ENCODE data around the gene ELMO2.

The ELMO2 gene

DNA sequence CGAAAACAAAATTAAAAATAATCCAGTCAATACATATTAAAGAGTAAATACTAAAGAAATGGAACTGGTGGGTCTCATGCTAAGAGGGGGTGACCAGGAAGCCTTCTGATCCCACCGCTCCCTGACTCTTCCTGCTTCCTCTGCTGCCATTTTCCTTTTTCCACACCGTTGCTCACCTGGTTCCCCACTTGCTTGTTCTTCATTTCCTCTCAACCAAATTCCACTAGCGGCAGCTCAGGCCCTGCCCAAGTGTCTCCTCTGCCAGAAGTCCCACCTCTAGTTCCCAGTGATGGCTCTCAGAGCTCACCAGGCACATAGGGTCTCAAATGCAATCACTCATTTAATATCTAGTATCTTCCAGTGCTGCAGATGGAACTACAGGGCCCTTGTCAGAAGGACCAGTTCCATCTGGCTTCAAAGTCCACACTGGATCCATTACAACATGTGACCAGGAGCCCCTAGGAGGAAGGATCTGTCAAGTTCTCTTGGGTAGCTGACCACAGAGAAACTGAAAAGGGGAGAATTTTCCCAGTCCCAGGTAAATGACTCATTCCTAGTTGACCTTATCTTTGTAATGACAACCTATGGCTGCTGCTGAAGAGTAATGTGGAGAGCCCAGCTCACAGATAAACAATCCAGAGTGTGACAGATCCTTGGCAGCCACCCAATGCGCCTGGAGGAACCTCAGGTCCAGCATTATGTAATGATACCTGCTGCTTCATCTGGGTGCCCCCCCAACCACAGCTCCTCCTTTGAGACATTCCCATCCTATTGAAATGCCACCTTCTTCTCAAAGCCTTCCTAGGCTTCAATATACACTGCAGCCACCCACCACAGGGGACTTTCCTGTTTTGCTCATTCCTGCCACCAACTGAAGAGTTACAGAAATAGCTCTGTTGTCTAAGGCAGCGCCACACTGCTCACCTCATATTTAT, 38.2 kb downstream of the ELMO2 start:
- no peaks in the 10 kb centered on the region for H3K27me3 Mint-ChIP-seq
- peaks cover 71% of the 10 kb centered on the region for H3K36me3 Mint-ChIP-seq
- no peak overlapping the region for H3K4me3 Mint-ChIP-seq
- H3K27ac Mint-ChIP-seq = peak overlapping the region; percentile 75
- H3K9me3 Mint-ChIP-seq = no peaks in the 10 kb centered on the region
- DNase-seq = no peak
- CTCF ChIA-PET = no interaction called here
- peaks cover 36% of the 10 kb centered on the region for H3K4me1 Mint-ChIP-seq

DNA sequence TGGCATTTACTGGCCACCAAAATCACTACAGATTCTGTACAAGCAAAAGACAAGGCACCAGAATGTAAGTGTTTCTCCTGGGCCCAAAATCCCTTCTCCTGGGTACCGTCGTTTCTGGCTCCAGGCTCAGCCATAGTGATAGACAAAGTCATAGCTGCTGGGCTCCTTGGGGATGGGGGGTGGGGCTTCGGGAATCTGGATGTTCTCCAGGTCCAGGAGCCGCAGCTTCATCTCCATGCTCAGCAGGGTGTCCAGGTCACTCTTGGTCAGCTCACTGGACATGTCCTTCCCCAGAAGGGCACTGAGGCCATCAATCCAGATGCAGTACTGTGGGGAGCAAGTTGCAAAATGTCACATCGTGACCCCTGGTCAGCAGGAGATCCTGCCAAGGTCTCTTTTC, 39.2 kb downstream of the ELMO2 start:
- Mint-ChIP-seq H3K4me3 (no peak overlapping the region), H3K36me3 (peaks cover 65% of the 10 kb centered on the region), H3K27ac (peak overlapping the region; percentile 96), H3K4me1 (peaks cover 46% of the 10 kb centered on the region), H3K27me3 (no peaks in the 10 kb centered on the region), H3K9me3 (no peaks in the 10 kb centered on the region)
- CTCF ChIA-PET = no interaction called here
- no peak for DNase-seq

DNA sequence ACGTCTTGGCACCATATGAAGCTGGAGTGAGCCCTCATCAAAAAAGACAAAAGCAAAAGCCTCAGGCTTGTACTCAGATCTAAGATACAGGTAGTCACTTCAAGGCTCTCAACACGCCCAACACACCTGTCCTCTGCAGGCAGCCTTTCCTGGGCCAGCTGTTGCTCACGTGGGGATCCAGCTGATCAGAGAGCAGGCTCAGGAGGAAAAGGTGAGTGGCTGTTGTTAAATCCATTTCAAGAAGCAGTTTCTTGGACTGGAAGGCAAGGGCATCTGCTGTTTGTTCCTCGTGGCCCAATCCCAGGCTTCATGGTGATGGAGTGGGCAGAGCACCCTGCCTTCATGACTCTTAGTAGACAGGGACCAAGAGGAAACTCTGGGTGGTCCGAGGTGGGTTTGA, 39.6 kb downstream of the ELMO2 start:
- Mint-ChIP-seq H3K27ac (peak overlapping the region; percentile 96), H3K4me1 (peaks cover 51% of the 10 kb centered on the region), H3K9me3 (no peaks in the 10 kb centered on the region), H3K27me3 (no peaks in the 10 kb centered on the region), H3K36me3 (peaks cover 65% of the 10 kb centered on the region), H3K4me3 (no peak overlapping the region)
- DNase-seq = no peak
- CTCF ChIA-PET = interaction anchor here (1.3 to 1.6 kb wide), 2 partner anchors 17 to 60 kb away, joined by 3 to 5 read pairs; no protein-coding TSS in a partner anchor

DNA sequence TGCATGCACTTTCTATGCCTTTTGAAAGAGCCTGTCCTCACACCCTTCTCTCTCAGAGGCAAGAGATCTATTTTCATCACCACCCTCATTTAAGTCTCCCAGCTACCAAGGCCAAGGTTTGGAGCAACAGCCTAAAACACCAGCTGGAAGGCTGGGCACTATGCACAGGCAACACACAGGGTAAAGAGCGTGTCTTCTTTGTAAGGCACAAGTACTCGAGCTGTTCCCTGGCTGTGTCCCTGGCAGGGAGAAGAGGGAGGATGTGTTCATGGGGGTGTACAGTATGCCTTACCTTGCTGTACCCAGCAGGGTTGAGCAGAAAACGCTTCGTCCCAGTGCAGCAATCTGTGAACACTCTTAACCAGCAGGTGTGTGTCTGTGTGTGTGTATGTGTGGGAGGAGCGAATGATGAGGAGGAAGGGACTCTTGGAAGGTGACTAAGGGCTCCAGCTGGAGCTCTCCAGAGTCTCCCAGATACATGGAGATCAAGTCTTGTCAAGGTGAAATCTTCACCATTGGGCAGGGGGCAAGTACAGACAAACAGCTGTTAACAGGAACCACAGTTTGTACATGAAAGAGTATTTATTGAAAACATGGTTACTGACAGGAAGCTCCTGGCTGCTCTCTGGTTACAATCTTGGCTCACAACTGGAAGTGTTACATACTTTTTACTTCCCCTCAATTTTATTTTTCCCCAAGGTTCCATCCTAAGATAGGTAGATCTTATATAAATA, 40.8 kb downstream of the ELMO2 start:
- Mint-ChIP-seq H3K4me1 (peaks cover 61% of the 10 kb centered on the region), H3K4me3 (peak overlapping the region; percentile 96), H3K9me3 (no peaks in the 10 kb centered on the region), H3K27ac (peak overlapping the region; percentile 96), H3K36me3 (peaks cover 65% of the 10 kb centered on the region), H3K27me3 (no peaks in the 10 kb centered on the region)
- peak; percentile 35 for DNase-seq
- CTCF ChIA-PET = interaction anchor here (1.1 to 2.2 kb wide), 4 partner anchors 16 to 59 kb away, joined by 3 to 6 read pairs (median 4); partner anchors contain the start of gene ELMO2

DNA sequence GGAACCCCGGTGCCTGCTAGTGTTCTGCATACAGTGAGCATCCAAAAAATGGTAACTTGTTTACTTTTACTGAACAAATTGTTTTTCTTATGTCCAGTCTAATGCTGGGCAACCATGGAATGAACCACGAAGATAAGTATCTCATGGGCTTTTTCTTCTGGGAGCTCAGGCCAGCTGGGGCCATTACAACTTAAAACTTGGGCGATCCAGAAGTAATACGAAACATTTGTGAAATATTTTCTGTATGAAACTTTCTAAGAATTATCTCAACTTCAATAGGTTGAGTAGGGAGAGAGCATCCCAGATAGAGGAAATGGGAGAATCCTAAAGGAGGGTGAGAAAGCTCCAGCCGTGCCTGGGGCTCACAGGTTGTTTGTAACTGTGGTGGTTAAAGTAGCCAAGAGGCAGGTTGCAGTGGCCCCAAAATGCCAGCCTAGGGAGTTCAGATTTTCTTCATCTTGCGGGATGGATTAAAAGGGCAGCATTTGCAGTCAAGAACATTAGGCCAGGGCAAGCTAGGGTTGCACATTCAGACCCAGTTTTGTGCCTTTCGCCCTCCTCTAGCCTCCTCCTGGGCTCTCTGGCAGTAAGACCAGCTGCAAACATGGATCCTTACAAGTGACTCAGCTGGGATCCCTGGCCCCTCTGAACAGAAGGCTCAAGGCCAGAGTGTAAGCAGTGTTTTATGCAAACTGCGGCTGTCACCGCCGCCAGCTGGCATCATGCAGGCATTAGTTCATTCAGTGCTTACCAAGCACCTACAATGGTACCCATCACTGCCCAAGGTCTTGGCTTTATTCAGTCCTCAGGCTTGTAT, 41.5 kb downstream of the ELMO2 start:
- Mint-ChIP-seq H3K4me1 (peaks cover 65% of the 10 kb centered on the region), H3K27ac (peak overlapping the region; percentile 96), H3K27me3 (no peaks in the 10 kb centered on the region), H3K4me3 (peak overlapping the region; percentile 96), H3K9me3 (no peaks in the 10 kb centered on the region), H3K36me3 (peaks cover 65% of the 10 kb centered on the region)
- CTCF ChIA-PET = interaction anchor here (1.1 to 2.2 kb wide), 4 partner anchors 9 to 43 kb away, joined by 3 to 6 read pairs (median 3); partner anchors contain the start of gene ELMO2
- peak; percentile 19 for DNase-seq

GRCh38 chr20:46363874-46364669, 42.3 kb downstream of the ELMO2 start:
- Mint-ChIP-seq H3K27ac (peak overlapping the region; percentile 96), H3K9me3 (no peaks in the 10 kb centered on the region), H3K36me3 (peaks cover 65% of the 10 kb centered on the region), H3K4me3 (peak overlapping the region; percentile 96), H3K27me3 (no peaks in the 10 kb centered on the region), H3K4me1 (peaks cover 73% of the 10 kb centered on the region)
- CTCF ChIA-PET = interaction anchor here (0.9 to 2.2 kb wide), 5 partner anchors 10 to 44 kb away, joined by 3 to 6 read pairs (median 3); partner anchors contain the start of gene ELMO2
- peak; percentile 93 for DNase-seq

DNA sequence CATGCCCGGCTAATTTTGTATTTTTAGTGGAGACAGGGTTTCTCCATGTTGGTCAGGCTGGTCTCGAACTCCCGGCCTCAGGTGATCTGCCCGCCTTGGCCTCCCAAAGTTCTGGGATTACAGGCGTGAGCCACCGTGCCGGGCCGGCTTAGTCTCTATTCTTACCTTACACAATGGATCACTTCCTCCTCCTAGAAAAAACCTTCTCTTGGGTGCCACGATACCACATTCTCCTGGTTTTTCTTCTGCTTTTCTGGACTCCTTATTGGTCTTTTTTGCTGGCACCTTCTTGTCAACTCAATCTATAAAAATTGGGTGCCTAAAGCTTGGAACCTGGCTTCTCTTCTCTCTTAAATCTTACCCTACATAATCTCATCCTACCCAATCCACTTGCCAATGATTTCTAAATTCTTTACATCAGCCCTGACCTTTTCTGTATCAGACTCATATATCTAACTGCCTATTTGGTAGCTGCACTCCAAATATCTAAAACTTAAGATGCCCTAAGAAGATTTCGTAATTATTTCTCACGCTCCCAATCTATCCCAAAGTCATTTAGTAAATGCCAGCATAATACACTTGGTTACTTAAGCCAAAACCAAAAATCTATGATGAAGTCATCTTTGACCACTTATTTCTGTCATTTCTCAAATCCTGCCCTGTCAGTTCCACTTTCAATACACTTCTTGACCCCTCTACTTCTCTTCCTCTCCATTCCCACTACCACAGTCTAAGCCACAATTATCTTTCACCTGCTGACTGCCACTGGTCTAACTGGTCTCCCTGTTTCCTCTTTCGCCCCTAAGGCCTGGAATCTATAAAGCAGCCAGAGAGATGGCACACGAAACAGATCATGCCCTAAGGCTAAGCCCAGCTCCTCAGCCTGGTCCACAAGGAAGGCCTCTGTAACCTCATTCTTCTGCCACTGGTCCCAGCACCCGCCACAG, 43.2 kb downstream of the ELMO2 start:
- Mint-ChIP-seq H3K27me3 (no peaks in the 10 kb centered on the region), H3K9me3 (no peaks in the 10 kb centered on the region), H3K4me3 (peak overlapping the region; percentile 96), H3K27ac (peak overlapping the region; percentile 96), H3K36me3 (peaks cover 63% of the 10 kb centered on the region), H3K4me1 (peaks cover 80% of the 10 kb centered on the region)
- CTCF ChIA-PET = interaction anchor here (0.9 to 1.3 kb wide), 2 partner anchors 17 to 37 kb away, joined by 3 to 4 read pairs; no protein-coding TSS in a partner anchor
- no peak for DNase-seq

DNA sequence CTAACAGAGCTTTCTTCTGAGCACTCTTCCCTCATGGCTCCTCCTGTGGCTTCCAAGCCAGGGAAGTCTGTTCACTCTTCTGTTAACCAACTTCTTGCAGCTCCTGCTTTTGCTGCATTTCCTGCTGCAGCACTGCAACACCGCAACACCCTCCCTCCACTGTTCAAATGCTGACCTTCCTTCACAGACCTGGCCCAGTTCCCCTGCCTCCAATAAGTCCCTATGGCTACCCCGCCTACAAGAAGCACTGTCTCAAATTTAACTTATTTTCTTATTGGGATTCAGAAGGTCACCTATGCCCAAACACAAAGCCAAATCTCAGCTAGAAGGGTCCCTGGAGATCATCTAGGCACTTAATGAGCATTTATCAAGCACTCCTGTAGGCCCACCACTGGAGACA, 44.6 kb downstream of the ELMO2 start:
- peak overlapping the region; percentile 96 for H3K4me3 Mint-ChIP-seq
- H3K9me3 Mint-ChIP-seq = no peaks in the 10 kb centered on the region
- H3K27ac Mint-ChIP-seq = peak overlapping the region; percentile 96
- CTCF ChIA-PET = interaction anchor here (0.7 to 4.7 kb wide), 2 partner anchors 13 kb away, joined by 3 to 23 read pairs; no protein-coding TSS in a partner anchor
- peaks cover 84% of the 10 kb centered on the region for H3K4me1 Mint-ChIP-seq
- peaks cover 57% of the 10 kb centered on the region for H3K36me3 Mint-ChIP-seq
- DNase-seq = no peak
- no peaks in the 10 kb centered on the region for H3K27me3 Mint-ChIP-seq

DNA sequence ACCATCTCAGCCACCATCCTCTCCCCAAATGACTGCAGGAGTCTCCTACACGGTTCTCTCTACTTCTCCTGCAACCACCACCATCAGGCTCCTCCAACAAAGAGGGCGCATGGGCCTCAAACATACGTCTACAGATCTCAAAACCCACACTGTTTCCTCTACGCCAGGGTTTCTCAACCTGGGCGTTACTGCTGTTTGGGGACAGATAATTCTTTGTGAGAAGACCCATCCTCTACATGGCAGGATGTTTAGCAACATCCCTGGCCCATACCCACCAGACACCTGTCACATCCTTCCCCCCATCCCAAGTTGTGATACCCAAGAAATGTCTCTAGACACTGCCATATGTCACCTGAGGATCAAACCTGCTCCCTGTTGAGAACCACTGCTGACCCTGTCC, 45.0 kb downstream of the ELMO2 start:
- CTCF ChIA-PET = interaction anchor here (4.7 kb wide), 1 partner anchor 12 kb away, joined by 23 read pairs; no protein-coding TSS in a partner anchor
- Mint-ChIP-seq H3K27ac (peak overlapping the region; percentile 96), H3K9me3 (no peaks in the 10 kb centered on the region), H3K4me1 (peaks cover 80% of the 10 kb centered on the region), H3K27me3 (no peaks in the 10 kb centered on the region), H3K36me3 (peaks cover 53% of the 10 kb centered on the region), H3K4me3 (peak overlapping the region; percentile 96)
- DNase-seq = peak; percentile 44

GRCh38 chr20:46359233-46359751, 47.1 kb downstream of the ELMO2 start:
- H3K27me3 Mint-ChIP-seq = no peaks in the 10 kb centered on the region
- no peaks in the 10 kb centered on the region for H3K9me3 Mint-ChIP-seq
- peaks cover 53% of the 10 kb centered on the region for H3K36me3 Mint-ChIP-seq
- no peak overlapping the region for H3K27ac Mint-ChIP-seq
- no peak overlapping the region for H3K4me3 Mint-ChIP-seq
- CTCF ChIA-PET = interaction anchor here (4.7 kb wide), 1 partner anchor 10 kb away, joined by 23 read pairs; no protein-coding TSS in a partner anchor
- H3K4me1 Mint-ChIP-seq = peaks cover 62% of the 10 kb centered on the region
- DNase-seq = no peak

GRCh38 chr20:46358346-46359058, 47.9 kb downstream of the ELMO2 start:
- Mint-ChIP-seq H3K36me3 (peaks cover 52% of the 10 kb centered on the region), H3K27ac (no peak overlapping the region), H3K4me1 (peaks cover 57% of the 10 kb centered on the region), H3K4me3 (no peak overlapping the region), H3K9me3 (no peaks in the 10 kb centered on the region), H3K27me3 (no peaks in the 10 kb centered on the region)
- CTCF ChIA-PET = interaction anchor here (4.7 kb wide), 1 partner anchor 9 kb away, joined by 23 read pairs; no protein-coding TSS in a partner anchor
- DNase-seq = no peak

All from activated naive CD4-positive, alpha-beta T cell treated with anti-CD3 and anti-CD28 coated beads, Interleukin-2, amount 10 ng/mL, durations not matched to agents 7 days and 5 days (primary cell).